OCI-LY1 (cell line): ENCODE results near the gene IDH2.

ENCODE experiments used
- EZH2 ChIP-seq: fragments of 200-600 bp; sonication (generic), shearing (Covaris generic); IDR thresholded peaks from 2 replicates; pipeline ENCODE4 v1.8.0; 2017; ENCODE audit warnings: borderline replicate concordance, mixed run types, mild to moderate bottlenecking, antibody characterized with exemption, low read length, moderate library complexity, mixed read lengths
- TF ChIP-seq, protein P1 (sequence below): fragments of 200-600 bp; sonication (generic), shearing (Covaris generic); IDR thresholded peaks from 2 replicates; pipeline ENCODE4 v1.5.1; 2017; ENCODE audit warnings: mild to moderate bottlenecking, antibody characterized with exemption, low read length, moderate library complexity, mixed read lengths

DNA sequence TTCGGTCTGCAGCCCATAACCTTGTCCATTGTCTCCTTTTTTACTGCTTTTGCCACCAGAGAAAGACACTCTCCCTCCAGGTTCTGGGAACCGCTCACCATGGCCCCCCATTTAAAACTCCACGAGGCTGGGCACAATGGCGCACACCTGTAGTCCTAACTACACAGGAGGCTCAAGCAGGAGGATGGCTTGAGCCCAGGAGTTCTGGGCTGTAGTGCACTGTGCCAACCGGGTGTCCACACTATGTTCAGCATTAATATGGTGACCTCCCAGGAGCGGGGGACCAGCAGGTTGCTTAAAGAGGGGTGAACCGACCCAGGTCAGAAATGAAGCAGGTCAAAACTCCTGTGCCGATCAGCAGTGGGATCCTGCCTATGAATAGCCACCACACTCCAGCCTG lies 28.0 kb upstream of the IDH2 start:
- TF ChIP-seq, protein P1, sequence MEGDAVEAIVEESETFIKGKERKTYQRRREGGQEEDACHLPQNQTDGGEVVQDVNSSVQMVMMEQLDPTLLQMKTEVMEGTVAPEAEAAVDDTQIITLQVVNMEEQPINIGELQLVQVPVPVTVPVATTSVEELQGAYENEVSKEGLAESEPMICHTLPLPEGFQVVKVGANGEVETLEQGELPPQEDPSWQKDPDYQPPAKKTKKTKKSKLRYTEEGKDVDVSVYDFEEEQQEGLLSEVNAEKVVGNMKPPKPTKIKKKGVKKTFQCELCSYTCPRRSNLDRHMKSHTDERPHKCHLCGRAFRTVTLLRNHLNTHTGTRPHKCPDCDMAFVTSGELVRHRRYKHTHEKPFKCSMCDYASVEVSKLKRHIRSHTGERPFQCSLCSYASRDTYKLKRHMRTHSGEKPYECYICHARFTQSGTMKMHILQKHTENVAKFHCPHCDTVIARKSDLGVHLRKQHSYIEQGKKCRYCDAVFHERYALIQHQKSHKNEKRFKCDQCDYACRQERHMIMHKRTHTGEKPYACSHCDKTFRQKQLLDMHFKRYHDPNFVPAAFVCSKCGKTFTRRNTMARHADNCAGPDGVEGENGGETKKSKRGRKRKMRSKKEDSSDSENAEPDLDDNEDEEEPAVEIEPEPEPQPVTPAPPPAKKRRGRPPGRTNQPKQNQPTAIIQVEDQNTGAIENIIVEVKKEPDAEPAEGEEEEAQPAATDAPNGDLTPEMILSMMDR = no peak
- no peak for TF ChIP-seq EZH2
